Uterus (tissue), 2 donors: ENCODE data around the gene SH2B2.

Experiments used
- POLR2A ChIP-seq, 2 donors: fragments of 450-650 bp; IDR thresholded peaks; one replicate each; pipeline ENCODE4 v1.6.1; 2016; ENCODE audit warnings: antibody characterized with exemption in 2 of 2, mild to moderate bottlenecking in 1 of 2, moderate library complexity in 1 of 2
- TF ChIP-seq, protein P1 (sequence below), 4 experiments: fragments of 200-600 bp in 2 of 4; fragments of 450-650 bp in 2 of 4; sonication (generic) in 2 of 4; IDR thresholded peaks; one replicate each; pipeline ENCODE4 v1.5.1; 2016 to 2019; ENCODE audit warnings: antibody characterized with exemption in 4 of 4, mild to moderate bottlenecking in 2 of 4, moderate library complexity in 1 of 4

GRCh38 chr7:102320181-102320580, 33.5 kb downstream of the SH2B2 start:
- TF ChIP-seq, protein P1, sequence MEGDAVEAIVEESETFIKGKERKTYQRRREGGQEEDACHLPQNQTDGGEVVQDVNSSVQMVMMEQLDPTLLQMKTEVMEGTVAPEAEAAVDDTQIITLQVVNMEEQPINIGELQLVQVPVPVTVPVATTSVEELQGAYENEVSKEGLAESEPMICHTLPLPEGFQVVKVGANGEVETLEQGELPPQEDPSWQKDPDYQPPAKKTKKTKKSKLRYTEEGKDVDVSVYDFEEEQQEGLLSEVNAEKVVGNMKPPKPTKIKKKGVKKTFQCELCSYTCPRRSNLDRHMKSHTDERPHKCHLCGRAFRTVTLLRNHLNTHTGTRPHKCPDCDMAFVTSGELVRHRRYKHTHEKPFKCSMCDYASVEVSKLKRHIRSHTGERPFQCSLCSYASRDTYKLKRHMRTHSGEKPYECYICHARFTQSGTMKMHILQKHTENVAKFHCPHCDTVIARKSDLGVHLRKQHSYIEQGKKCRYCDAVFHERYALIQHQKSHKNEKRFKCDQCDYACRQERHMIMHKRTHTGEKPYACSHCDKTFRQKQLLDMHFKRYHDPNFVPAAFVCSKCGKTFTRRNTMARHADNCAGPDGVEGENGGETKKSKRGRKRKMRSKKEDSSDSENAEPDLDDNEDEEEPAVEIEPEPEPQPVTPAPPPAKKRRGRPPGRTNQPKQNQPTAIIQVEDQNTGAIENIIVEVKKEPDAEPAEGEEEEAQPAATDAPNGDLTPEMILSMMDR (IDR thresholded peaks at IDR 0.05), result no peak
- TF ChIP-seq POLR2A (IDR thresholded peaks at IDR 0.05), result no peak
